Glutamatergic neuron (in vitro differentiated cells): ENCODE measurements around the gene ZNF787. TPM values are rescaled to one million over a fixed set of nuclear protein-coding genes. Genes with fewer than 3 reads are reported as not detected.

Experiments
- DNase-seq: peaks from one replicate; pipeline ENCODE4 v3.0.0; 2022
- H3K27ac Mint-ChIP-seq: one replicate; pipeline ENCODE4 v1.8.0; 2020; ENCODE audit warnings: mild to moderate bottlenecking, mixed read lengths, inconsistent platforms; ENCODE audit not compliant: unreplicated experiment
- H3K27me3 Mint-ChIP-seq: one replicate; pipeline ENCODE4 v1.8.0; 2020; ENCODE audit warnings: mild to moderate bottlenecking, moderate library complexity, mixed read lengths, inconsistent platforms; ENCODE audit not compliant: unreplicated experiment
- H3K36me3 Mint-ChIP-seq: one replicate; pipeline ENCODE4 v1.8.0; 2020; ENCODE audit warnings: mild to moderate bottlenecking, mixed read lengths, inconsistent platforms; ENCODE audit not compliant: unreplicated experiment
- H3K4me1 Mint-ChIP-seq: one replicate; pipeline ENCODE4 v1.8.0; 2020; ENCODE audit warnings: mild to moderate bottlenecking, low read depth, mixed read lengths, inconsistent platforms; ENCODE audit not compliant: unreplicated experiment
- H3K4me3 Mint-ChIP-seq: one replicate; pipeline ENCODE4 v1.8.0; 2020; ENCODE audit warnings: mild to moderate bottlenecking, mixed read lengths, inconsistent platforms; ENCODE audit not compliant: unreplicated experiment
- H3K9me3 Mint-ChIP-seq: one replicate; pipeline ENCODE4 v1.8.0; 2020; ENCODE audit warnings: mild to moderate bottlenecking, moderate library complexity, mixed read lengths, inconsistent platforms; ENCODE audit not compliant: unreplicated experiment
- total RNA-seq: library from RNA; stranded (reverse); fragmentation: NEBNext Ultra II Directional; extraction: Animal tissue kit (Norgen Biotek cat#: 25700); gene quantifications from one replicate; pipeline ENCODE4 v1.2.1, GENCODE V29; 2021; ENCODE audit not compliant: unreplicated experiment
- TF ChIP-seq, protein P1 (sequence below): fragments of 200-600 bp; sonication (generic); IDR thresholded peaks from one replicate; pipeline ENCODE4 v1.5.0; 2021; ENCODE audit not compliant: partially characterized antibody, unreplicated experiment

ZNF787 gene
- total RNA-seq, 1 donor from 2014 or later, result 59.7 TPM

DNA sequence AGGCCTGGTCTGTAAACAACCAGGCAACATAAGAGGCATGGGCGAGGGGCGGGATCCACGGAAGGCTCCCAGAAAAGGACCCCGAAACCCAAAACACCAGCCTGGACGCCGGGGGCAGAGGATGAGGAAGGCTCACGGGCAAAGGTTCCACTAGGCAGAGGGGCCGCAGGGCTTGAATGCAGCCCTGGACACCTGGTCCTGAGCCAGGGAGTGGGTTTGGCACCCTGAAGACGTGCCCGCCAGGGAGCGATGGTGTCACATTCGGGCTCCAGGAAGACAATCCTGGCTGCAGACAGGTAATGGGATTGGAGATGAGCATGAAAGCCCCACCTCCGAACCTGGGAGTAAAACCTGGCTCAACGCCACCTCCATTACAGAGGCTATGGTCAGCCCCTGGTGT lies 31.8 kb downstream of the ZNF787 start:
- Mint-ChIP-seq H3K27ac (peak overlapping the region; percentile 8), H3K4me1 (peaks cover 18% of the 10 kb centered on the region), H3K9me3 (peaks cover 6% of the 10 kb centered on the region), H3K36me3 (peaks cover 19% of the 10 kb centered on the region), H3K27me3 (peaks cover 9% of the 10 kb centered on the region), H3K4me3 (no peak overlapping the region)
- DNase-seq, result no peak
- TF ChIP-seq, protein P1, sequence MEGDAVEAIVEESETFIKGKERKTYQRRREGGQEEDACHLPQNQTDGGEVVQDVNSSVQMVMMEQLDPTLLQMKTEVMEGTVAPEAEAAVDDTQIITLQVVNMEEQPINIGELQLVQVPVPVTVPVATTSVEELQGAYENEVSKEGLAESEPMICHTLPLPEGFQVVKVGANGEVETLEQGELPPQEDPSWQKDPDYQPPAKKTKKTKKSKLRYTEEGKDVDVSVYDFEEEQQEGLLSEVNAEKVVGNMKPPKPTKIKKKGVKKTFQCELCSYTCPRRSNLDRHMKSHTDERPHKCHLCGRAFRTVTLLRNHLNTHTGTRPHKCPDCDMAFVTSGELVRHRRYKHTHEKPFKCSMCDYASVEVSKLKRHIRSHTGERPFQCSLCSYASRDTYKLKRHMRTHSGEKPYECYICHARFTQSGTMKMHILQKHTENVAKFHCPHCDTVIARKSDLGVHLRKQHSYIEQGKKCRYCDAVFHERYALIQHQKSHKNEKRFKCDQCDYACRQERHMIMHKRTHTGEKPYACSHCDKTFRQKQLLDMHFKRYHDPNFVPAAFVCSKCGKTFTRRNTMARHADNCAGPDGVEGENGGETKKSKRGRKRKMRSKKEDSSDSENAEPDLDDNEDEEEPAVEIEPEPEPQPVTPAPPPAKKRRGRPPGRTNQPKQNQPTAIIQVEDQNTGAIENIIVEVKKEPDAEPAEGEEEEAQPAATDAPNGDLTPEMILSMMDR, result no peak

- Mint-ChIP-seq H3K27ac (no peak overlapping the region), H3K27me3 (peaks cover 6% of the 10 kb centered on the region), H3K4me3 (no peak overlapping the region), H3K9me3 (peaks cover 6% of the 10 kb centered on the region), H3K4me1 (peaks cover 17% of the 10 kb centered on the region), H3K36me3 (peaks cover 13% of the 10 kb centered on the region)
- TF ChIP-seq, protein P1, result no peak
- no peak for DNase-seq
These were observed 32.4 kb downstream of the ZNF787 start for GRCh38 chr19:56088497-56089215.

GRCh38 chr19:56087647-56088496 lies 33.2 kb downstream of the ZNF787 start:
- Mint-ChIP-seq H3K4me1 (peaks cover 17% of the 10 kb centered on the region), H3K27ac (no peak overlapping the region), H3K9me3 (peaks cover 5% of the 10 kb centered on the region), H3K4me3 (no peak overlapping the region), H3K36me3 (peaks cover 5% of the 10 kb centered on the region), H3K27me3 (peaks cover 4% of the 10 kb centered on the region)
- TF ChIP-seq, protein P1, result no peak
- DNase-seq, result no peak

GRCh38 chr19:56086671-56087430 lies 34.2 kb downstream of the ZNF787 start:
- Mint-ChIP-seq H3K27ac (no peak overlapping the region), H3K36me3 (no peaks in the 10 kb centered on the region), H3K4me1 (peaks cover 21% of the 10 kb centered on the region), H3K4me3 (no peak overlapping the region), H3K9me3 (peaks cover 3% of the 10 kb centered on the region), H3K27me3 (peaks cover 4% of the 10 kb centered on the region)
- no peak for DNase-seq
- TF ChIP-seq, protein P1, result no peak
